ENCODE results near the gene TOX2.

The TOX2 gene

GRCh38 chr20:43914311-43915210 lies at the start of gene TOX2:
TSS of gene TOX2 (plus strand) at chr20:43914852. CDS start at chr20:43914892, 40 bp downstream.
- DNase-seq: peak; percentile 28 to 65

GRCh38 chr20:43868091-43868490 lies 46.6 kb upstream of the TOX2 start:
- DNase-seq: no peak

GRCh38 chr20:43870484-43870883 lies 44.2 kb upstream of the TOX2 start:
- DNase-seq: no peak

GRCh38 chr20:43878776-43879175 lies 35.9 kb upstream of the TOX2 start:
- no peak for DNase-seq

GRCh38 chr20:43893930-43894329 lies 20.7 kb upstream of the TOX2 start:
- DNase-seq: no peak

GRCh38 chr20:43894491-43894890 lies 20.2 kb upstream of the TOX2 start:
- DNase-seq: no peak

- DNase-seq: no peak
Measured at GRCh38 chr20:43895235-43895634, 19.4 kb upstream of the TOX2 start.

- no peak for DNase-seq
Measured at GRCh38 chr20:43899274-43900120, 15.2 kb upstream of the TOX2 start.

- no peak for DNase-seq
Measured at GRCh38 chr20:43900121-43900466, 14.6 kb upstream of the TOX2 start.

- DNase-seq: no peak
Measured at GRCh38 chr20:43900496-43900895, 14.2 kb upstream of the TOX2 start.

- DNase-seq: no peak
Measured at GRCh38 chr20:43901296-43901695, 13.4 kb upstream of the TOX2 start.

GRCh38 chr20:43903953-43904826 lies 10.5 kb upstream of the TOX2 start:
- no peak for DNase-seq

GRCh38 chr20:43904827-43905177 lies 9.8 kb upstream of the TOX2 start:
- DNase-seq: no peak

GRCh38 chr20:43906505-43907034 lies 8.1 kb upstream of the TOX2 start:
- DNase-seq: no peak

- no peak for DNase-seq
Measured at GRCh38 chr20:43909211-43909610, 5.4 kb upstream of the TOX2 start.

- DNase-seq: no peak
Measured at GRCh38 chr20:43909720-43910119, 4.9 kb upstream of the TOX2 start.

GRCh38 chr20:43910564-43910963 lies 4.1 kb upstream of the TOX2 start:
- DNase-seq: no peak

GRCh38 chr20:43911066-43911465 lies 3.6 kb upstream of the TOX2 start:
- no peak for DNase-seq

GRCh38 chr20:43913291-43914025 lies 1.2 kb upstream of the TOX2 start:
- DNase-seq: no peak

- no peak for DNase-seq
Measured at GRCh38 chr20:43915211-43916072, 790 bp downstream of the TOX2 start.
